Cerebellar nuclear complex (tissue), 1 donor: ENCODE data around the gene LEFTY1.
"Not testable (repeated sequence)": the region's sequence is repeated elsewhere in the genome, so short reads cannot be mapped to it uniquely, and the experiment has no call there.

Experiments used
- DNase-seq, 2 experiments: peaks; one replicate each; lab custom pipeline; 2025; lab: John Stamatoyannopoulos, UW

The LEFTY1 gene

DNA sequence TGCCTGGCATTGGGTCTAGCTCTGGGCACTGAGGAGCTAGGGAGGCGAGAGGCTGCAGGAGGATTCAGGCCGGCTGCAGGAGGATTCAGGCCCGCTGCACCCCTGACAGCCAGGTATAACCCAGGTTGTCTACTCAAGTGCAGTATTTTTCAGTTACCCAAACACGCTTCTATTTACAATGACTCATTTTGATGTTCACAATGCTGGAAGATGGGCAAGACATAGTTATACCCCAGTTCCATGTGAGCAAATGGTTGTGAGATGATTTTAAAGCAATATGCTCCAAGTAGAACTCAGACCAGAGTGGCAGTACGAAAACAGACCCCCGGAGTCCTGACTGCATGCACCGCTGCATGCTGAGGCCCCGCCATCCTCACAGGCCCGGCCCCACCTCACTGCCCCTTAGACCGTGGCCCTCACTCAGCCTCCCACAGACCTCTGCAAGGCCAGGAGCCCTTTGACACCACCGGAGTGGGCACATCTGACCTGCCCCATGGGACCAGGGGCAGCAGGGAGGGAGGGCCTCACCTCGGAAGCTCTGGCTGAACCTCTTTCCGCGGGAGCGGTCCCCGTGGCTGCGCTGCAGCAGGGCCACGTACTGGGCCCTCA is 553 bp downstream of the LEFTY1 start:
- no peak for DNase-seq

DNA sequence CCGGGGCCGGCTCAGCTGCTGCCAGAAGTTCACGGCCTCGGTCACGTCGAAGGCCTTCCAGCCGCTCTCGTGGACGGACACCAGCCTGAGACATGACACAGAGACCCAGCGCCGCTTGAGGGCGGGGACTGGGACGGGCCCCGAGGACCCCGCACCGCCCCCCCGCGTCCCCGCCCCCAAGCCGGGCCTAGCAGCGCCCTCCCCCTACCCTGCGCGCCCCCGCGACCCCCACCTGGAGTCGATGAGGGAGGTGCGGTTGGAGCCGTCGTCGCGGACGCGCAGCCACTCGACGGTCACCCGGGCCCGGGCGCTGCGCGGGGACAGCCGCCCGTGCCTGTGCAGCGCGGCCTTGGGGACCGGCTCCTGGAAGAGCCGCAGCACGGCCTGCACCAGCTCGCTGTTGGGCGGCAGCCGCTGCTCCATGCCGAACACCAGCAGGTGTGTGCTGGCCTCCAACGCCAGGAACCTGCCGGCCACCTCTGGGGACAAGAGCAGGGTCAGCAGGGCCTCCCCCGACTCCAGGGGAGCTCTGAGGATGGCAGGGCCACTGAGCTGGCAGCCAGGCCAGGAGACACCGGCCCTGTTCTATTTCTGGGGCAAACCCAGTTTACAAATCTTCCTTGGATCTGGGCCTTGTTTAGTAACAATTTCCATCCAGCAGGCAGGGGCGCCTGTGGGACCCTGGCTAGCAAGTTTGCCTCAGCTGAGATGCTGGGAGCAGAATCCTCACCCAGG is 1.2 kb downstream of the LEFTY1 start:
- DNase-seq = not testable (repeated sequence)

GRCh38 chr1:225887030-225887314 is 2.0 kb downstream of the LEFTY1 start:
- DNase-seq = no peak

GRCh38 chr1:225886159-225887029 is 2.6 kb downstream of the LEFTY1 start:
- no peak for DNase-seq

- no peak for DNase-seq
Measured at GRCh38 chr1:225885336-225885735, 3.6 kb downstream of the LEFTY1 start.

DNA sequence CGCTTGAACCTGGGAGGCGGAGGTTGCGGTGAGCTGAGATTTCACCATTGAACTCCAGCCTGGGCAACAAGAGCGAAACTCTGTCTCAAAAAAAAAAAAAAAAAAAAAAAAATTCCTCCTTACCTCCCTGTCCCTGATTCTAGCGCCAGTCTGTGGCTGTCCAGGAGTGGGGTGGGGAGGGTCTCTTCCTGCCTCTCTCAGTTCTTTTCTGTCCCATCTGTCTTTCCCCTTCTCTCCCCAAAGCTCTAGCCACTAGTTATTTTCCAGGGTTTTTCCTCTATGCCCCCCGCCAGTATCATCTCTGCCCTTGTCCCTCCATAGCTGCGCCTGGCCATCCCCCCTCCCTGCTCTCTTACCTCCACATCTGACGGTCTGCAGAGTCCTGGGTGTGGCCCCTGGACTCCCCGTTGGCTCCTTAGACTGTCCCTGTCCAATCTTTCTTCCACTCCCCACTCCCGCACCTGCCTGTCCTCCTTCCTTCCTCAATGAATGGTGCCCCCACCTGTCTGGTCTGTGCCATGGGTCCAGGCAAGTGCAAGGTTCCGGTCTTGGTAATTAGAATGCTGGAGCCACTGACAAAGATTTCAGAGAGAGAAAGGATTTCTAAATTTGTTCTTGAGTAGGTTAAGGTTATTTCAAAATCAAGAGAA is 5.2 kb downstream of the LEFTY1 start:
- no peak for DNase-seq

- no peak for DNase-seq
Measured at GRCh38 chr1:225882694-225883615, 6.0 kb downstream of the LEFTY1 start.

GRCh38 chr1:225881959-225882693 is 6.8 kb downstream of the LEFTY1 start, which contains the start of gene TMEM63A:
Gene TMEM63A, minus strand, starts transcription at chr1:225882380. Its CDS starts 4,800 bp downstream, at chr1:225877580.
- DNase-seq = no peak

DNA sequence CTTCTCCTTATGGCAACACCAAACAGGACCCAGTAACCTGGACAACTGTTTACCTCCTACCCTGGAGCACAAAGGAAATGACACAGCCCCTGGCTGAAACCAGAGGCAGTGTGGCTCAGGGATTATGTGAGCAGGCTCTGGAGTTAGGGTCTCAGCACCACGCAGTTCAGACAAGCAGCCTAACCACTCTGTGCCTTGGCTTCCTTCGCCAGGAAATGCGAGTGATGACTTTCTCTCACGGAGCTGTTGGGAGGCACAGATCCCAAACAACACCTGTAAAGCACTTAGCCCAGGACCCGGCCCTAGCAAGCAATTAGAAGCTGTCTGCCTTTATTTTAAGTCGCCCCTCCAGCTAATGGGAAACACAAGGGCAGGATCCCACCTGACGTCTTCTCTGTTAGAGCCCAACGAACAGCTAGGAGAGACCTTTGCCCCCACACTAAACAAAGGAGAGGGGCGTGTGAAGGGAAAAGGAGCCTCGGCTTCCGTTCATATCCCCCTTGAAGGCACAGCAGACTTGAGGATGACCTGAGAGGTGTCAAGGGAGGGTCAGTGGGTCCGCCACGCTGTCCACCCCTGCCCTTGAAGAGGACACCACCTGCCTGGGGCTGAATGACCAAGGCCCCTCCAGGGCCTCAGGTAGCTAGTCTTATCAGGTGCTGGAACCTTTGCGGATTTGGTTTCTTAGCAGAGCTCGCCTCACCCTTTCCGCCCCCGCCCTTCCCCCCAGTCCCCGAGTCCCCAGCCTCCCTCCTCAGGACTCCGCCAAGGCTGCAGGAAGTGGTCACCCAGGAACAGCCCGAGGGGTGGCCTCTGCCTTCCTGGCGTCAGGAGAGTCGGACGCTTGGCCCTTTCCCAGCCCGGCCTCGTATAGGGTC is 7.6 kb downstream of the LEFTY1 start:
- no peak for DNase-seq

GRCh38 chr1:225880636-225881035 is 8.3 kb downstream of the LEFTY1 start:
- DNase-seq = no peak

GRCh38 chr1:225880222-225880588 is 8.7 kb downstream of the LEFTY1 start:
- no peak for DNase-seq

GRCh38 chr1:225879521-225880221 is 9.3 kb downstream of the LEFTY1 start:
- DNase-seq = no peak

DNA sequence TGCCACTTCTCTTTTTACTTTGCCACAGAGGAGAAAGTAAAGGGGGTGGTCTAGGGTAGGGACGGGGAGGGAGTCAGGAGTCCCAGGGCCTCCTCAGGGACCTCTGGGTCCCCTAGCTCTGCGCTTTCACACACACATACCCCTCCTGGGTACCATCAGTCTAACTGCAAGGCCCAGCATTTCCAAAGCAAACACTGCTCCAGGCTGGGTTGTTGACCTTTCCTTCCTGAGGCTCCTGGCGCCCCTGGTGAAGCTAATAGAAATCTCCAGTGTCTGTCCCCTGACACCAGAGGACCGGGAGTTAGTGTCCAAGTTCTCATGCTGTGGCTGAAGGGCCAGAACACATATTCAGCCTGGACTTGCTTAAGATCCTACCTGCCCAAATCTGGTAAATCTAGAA is 10.7 kb downstream of the LEFTY1 start:
- DNase-seq = no peak

GRCh38 chr1:225877580-225877979 is 11.4 kb downstream of the LEFTY1 start:
- no peak for DNase-seq

DNA sequence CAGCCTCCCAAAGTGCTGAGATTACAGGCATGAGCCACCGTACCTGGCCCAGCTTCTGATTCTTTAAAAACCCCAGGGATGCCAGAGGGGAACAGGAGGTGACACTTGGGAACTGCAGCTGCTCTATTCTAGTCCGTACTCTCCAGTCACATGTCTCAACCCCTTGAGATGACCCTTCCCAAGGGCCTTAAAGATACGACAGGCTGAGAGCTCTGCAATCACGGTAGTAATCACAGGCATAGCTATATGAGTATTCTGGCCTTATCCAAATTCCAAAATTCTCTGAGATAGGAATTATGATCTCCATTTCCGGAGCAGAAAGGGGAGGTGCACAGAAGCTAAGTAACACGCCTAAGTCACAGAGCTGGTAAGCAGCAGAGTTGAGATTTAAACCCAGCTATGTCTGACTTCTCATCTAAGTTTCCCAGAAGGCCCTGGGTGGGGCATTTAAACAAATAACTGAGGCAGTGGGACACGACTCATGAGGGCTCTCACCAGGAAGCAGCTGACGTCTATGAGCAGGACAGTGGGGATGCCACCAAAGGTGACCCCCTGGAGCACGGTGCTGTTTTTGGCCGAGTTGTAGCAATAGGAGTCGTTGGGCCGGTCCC is 11.9 kb downstream of the LEFTY1 start:
- DNase-seq = no peak

GRCh38 chr1:225875044-225875815 is 13.7 kb downstream of the LEFTY1 start:
- DNase-seq = no peak

DNA sequence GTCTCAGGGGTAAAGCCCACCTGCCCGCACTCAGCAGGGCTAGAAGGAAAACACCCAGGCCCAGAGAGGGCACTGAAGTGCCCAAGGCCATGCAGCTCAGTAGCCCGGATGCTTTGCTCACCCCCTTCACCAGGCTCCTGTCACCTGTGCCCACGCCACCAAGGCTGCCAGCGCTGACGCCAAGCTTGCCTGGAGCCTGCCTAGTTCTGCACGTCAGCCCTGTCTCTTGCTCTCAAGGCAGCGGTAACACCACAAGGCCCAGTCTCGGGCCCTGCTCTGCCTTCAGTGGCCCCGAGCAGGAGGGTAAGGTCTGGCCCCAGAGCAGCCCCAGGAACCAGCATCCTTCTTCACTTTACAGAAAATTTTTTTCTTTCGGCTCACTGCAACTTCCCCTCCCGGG is 14.5 kb downstream of the LEFTY1 start:
- no peak for DNase-seq
